Ascending aorta (tissue), 2 donors: Measurements from ENCODE around the gene NAV2. TPM values are rescaled to one million over a fixed set of nuclear protein-coding genes. Genes with fewer than 3 reads are reported as not detected.
"Not testable (repeated sequence)": the region's sequence is repeated elsewhere in the genome, so short reads cannot be mapped to it uniquely, and the experiment has no call there.

Source experiments
- DNase-seq, 2 donors: peaks; one replicate each; pipeline ENCODE4 v3.0.0-alpha.2; 2019; ENCODE audit warnings: low spot score in 2 of 2
- H3K27ac ChIP-seq, 2 donors: fragments of 200-600 bp; sonication (generic); one replicate each; pipeline ENCODE4 v1.5.1; 2016 to 2017; ENCODE audit warnings: mild to moderate bottlenecking in 1 of 2
- H3K27me3 ChIP-seq: fragments of 200-600 bp; sonication (generic); one replicate; pipeline ENCODE4 v1.5.1; 2017
- H3K36me3 ChIP-seq, 2 donors: fragments of 200-600 bp; sonication (generic); one replicate each; pipeline ENCODE4 v1.5.1; 2016
- H3K4me1 ChIP-seq, 2 donors: fragments of 200-600 bp; sonication (generic); one replicate each; pipeline ENCODE4 v1.5.1; 2016 to 2017; ENCODE audit warnings: mild to moderate bottlenecking in 1 of 2
- H3K4me3 ChIP-seq, 2 donors: fragments of 200-600 bp; sonication (generic); one replicate each; pipeline ENCODE4 v1.5.1; 2016 to 2017; ENCODE audit warnings: mild to moderate bottlenecking in 1 of 2
- H3K9me3 ChIP-seq, 2 donors: fragments of 200-600 bp; sonication (generic); one replicate each; pipeline ENCODE4 v1.5.1; 2016
- intact Hi-C: fragments of 100-400 bp; cut with DNase I; formaldehyde crosslinking; loops from one replicate; pipeline ENCODE4 v1.15.1; 2023
- total RNA-seq: library from RNA; depleted of rRNA; stranded (reverse); fragments of >200 nt; gene quantifications from one replicate; pipeline ENCODE4 v1.1.0, GENCODE V29; 2016
- TF ChIP-seq, protein P1 (sequence below), 3 experiments: fragments of 200-600 bp in 2 of 3; fragments of 450-650 bp in 1 of 3; sonication (generic) in 2 of 3; IDR thresholded peaks; one replicate each; pipeline ENCODE4 v1.5.1; 2016 to 2019; ENCODE audit warnings: antibody characterized with exemption in 3 of 3, mild to moderate bottlenecking in 1 of 3, moderate library complexity in 1 of 3

The NAV2 gene
- total RNA-seq, 1 donor from 2014 or later, result 62.6 TPM

- H3K9me3 ChIP-seq, result no peaks in the 10 kb centered on the region
- intact Hi-C loops, result no loop called here
- no peak for DNase-seq
- H3K4me3 ChIP-seq, result no peak overlapping the region
- no peaks in the 10 kb centered on the region for H3K27me3 ChIP-seq
- TF ChIP-seq, protein P1, sequence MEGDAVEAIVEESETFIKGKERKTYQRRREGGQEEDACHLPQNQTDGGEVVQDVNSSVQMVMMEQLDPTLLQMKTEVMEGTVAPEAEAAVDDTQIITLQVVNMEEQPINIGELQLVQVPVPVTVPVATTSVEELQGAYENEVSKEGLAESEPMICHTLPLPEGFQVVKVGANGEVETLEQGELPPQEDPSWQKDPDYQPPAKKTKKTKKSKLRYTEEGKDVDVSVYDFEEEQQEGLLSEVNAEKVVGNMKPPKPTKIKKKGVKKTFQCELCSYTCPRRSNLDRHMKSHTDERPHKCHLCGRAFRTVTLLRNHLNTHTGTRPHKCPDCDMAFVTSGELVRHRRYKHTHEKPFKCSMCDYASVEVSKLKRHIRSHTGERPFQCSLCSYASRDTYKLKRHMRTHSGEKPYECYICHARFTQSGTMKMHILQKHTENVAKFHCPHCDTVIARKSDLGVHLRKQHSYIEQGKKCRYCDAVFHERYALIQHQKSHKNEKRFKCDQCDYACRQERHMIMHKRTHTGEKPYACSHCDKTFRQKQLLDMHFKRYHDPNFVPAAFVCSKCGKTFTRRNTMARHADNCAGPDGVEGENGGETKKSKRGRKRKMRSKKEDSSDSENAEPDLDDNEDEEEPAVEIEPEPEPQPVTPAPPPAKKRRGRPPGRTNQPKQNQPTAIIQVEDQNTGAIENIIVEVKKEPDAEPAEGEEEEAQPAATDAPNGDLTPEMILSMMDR (IDR thresholded peaks at IDR 0.05), result no peak
- H3K27ac ChIP-seq, result no peak overlapping the region
- H3K4me1 ChIP-seq, result peaks cover 19 to 54% of the 10 kb centered on the region in 2 donors
- no peaks in the 10 kb centered on the region for H3K36me3 ChIP-seq
Observed at GRCh38 chr11:19924311-19924710, 211.7 kb downstream of the NAV2 start.

DNA sequence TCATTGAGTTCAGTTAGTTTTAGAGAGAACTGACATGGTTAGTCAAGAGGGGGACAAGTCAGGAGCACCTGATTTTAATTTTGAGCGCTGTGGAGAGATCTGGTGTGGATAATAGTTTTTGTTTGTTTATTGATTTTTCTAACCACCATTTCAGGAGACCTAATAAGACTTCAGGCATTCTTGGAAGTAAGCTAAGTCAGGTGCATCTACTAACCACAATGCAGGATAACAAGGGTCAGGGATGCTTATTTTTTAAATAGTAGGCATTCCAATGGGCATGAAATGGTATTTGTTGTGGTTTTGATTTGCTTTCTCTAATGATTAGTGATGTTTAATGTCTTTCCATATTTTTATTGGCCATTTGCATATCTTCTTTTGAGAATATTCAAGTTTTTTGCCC is 212.1 kb downstream of the NAV2 start:
- no peak overlapping the region for H3K4me3 ChIP-seq
- no peak for DNase-seq
- no peaks in the 10 kb centered on the region for H3K9me3 ChIP-seq
- TF ChIP-seq, protein P1 (IDR thresholded peaks at IDR 0.05), result no peak
- H3K27ac ChIP-seq, result no peak overlapping the region
- intact Hi-C loops, result no loop called here
- H3K36me3 ChIP-seq, result no peaks in the 10 kb centered on the region
- no peaks in the 10 kb centered on the region for H3K27me3 ChIP-seq
- H3K4me1 ChIP-seq, result peaks cover 19 to 50% of the 10 kb centered on the region in 2 donors

- H3K9me3 ChIP-seq, H3K36me3 ChIP-seq, H3K27me3 ChIP-seq, intact Hi-C loops, H3K4me3 ChIP-seq, DNase-seq: not testable (repeated sequence)
- peak overlapping the region in 1 of 2 donors; percentile 54 for H3K27ac ChIP-seq
- peaks cover 10 to 37% of the 10 kb centered on the region in 2 donors for H3K4me1 ChIP-seq
Observed at GRCh38 chr11:19927403-19927802, 214.8 kb downstream of the NAV2 start.

- Histone ChIP-seq H3K27me3 (no peaks in the 10 kb centered on the region), H3K27ac (peak overlapping the region in 1 of 2 donors; percentile 38), H3K36me3 (peaks cover 13% of the 10 kb centered on the region in 2 donors), H3K9me3 (no peaks in the 10 kb centered on the region), H3K4me1 (peaks cover 10 to 35% of the 10 kb centered on the region in 2 donors), H3K4me3 (no peak overlapping the region)
- TF ChIP-seq, protein P1 (IDR thresholded peaks at IDR 0.05), result no peak
- DNase-seq, result no peak
- intact Hi-C loops, result no loop called here
Observed at GRCh38 chr11:19929147-19929546, 216.5 kb downstream of the NAV2 start.

- Histone ChIP-seq H3K4me3 (no peak overlapping the region), H3K9me3 (no peaks in the 10 kb centered on the region), H3K36me3 (peaks cover 18% of the 10 kb centered on the region in 2 donors), H3K27me3 (no peaks in the 10 kb centered on the region), H3K27ac (no peak overlapping the region), H3K4me1 (peaks cover 11 to 35% of the 10 kb centered on the region in 2 donors)
- no peak for DNase-seq
- intact Hi-C loops, result loop anchor here (10.0 kb wide), 1 partner anchor 435 kb away; the partner anchor contains the start of gene HTATIP2
- TF ChIP-seq, protein P1 (IDR thresholded peaks at IDR 0.05), result no peak
Observed at GRCh38 chr11:19929655-19930054, 217.0 kb downstream of the NAV2 start.

DNA sequence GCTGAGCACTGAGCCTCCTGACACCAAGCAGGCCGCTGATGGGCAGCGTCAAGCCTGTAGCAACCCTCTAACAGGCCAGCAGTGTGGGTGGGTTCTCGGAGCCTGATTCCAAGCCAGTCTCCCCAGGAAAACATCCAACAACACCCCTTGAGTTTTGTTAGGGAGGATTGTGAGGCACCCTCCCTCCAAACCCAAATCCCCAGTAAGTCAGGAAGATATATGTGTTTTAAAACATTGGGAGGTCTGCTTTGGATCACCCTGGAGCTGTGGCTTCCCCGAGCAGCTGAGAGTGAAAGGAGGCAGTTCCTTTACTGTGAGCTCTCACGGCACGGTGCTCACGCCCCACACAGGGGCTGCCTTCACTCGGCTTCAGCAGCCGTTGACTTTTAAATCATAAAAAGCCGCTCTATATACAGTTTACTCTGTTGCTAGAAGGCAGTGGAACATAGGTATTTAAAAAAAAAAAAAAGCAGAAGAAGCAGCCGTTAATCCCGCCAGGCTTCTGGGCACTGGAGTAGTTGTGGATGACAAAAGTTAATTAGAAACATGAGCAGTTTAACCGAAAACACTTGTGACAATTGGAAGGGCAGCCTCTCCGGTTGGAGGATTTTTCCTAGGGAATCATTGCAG is 218.6 kb downstream of the NAV2 start:
- H3K36me3 ChIP-seq, result peaks cover 22 to 30% of the 10 kb centered on the region in 2 donors
- no peaks in the 10 kb centered on the region for H3K27me3 ChIP-seq
- peak overlapping the region; percentile 3 to 60 for H3K27ac ChIP-seq
- no peaks in the 10 kb centered on the region for H3K9me3 ChIP-seq
- intact Hi-C loops, result loop anchor here (10.0 kb wide), 1 partner anchor 434 kb away; the partner anchor contains the start of gene HTATIP2
- H3K4me1 ChIP-seq, result peaks cover 15 to 41% of the 10 kb centered on the region in 2 donors
- TF ChIP-seq, protein P1 (IDR thresholded peaks at IDR 0.05), result no peak
- DNase-seq, result no peak
- peak overlapping the region in 1 of 2 donors; percentile 31 for H3K4me3 ChIP-seq
